PC-9 (cell line): Measurements from ENCODE around the gene TNXB. TPM values are rescaled to one million over a fixed set of nuclear protein-coding genes. Genes with fewer than 3 reads are reported as not detected.

Source experiments
- Bru-seq: library from RNA; stranded (reverse); fragments of 400-500 nt; gene quantifications from one replicate; lab custom pipeline; 2021; lab: Mats Ljungman, UMichigan
- BruChase-seq, 2 experiments: library from RNA; stranded (reverse); fragments of 400-500 nt; gene quantifications; one replicate each; lab custom pipeline; 2021; lab: Mats Ljungman, UMichigan
- BruUV-seq: library from RNA; stranded (reverse); fragments of 400-500 nt; replicated peaks from 2 replicates; lab custom pipeline; 2021; lab: Mats Ljungman, UMichigan
- CTCF ChIA-PET: fragments of 300-600 bp; sonication (Branson Sonifier 250); formaldehyde crosslinking; loops from one replicate; lab custom pipeline; 2022; ENCODE audit warnings: antibody characterized with exemption; lab: Charles Lee
- POLR2A ChIA-PET: fragments of 300-600 bp; sonication (Branson Sonifier 250); formaldehyde crosslinking; loops from one replicate; lab custom pipeline; 2022; ENCODE audit warnings: antibody characterized with exemption; ENCODE audit not compliant: unreplicated experiment; lab: Charles Lee
- DNase-seq, 2 experiments: peaks; one replicate each; pipeline versions ENCODE4 v3.0.0 to v3.0.0-alpha.2; 2015 to 2022; ENCODE audit warnings: mixed read lengths in 1 of 2
- H2AFZ ChIP-seq: fragments of 200-600 bp; sonication (generic); 2 replicates; pipeline ENCODE4 v1.8.1; 2017; ENCODE audit warnings: antibody characterized with exemption
- H3F3A ChIP-seq: fragments of 200-600 bp; sonication (generic); 2 replicates; pipeline ENCODE4 v1.8.1; 2017; ENCODE audit warnings: antibody characterized with exemption, mild to moderate bottlenecking, low read depth; ENCODE audit not compliant: insufficient read depth
- H3K27ac ChIP-seq: fragments of 200-600 bp; sonication (generic); 2 replicates; pipeline ENCODE4 v1.6.1; 2016; ENCODE audit warnings: mixed run types
- H3K27me3 ChIP-seq: fragments of 200-600 bp; sonication (generic); 2 replicates; pipeline ENCODE4 v1.6.1; 2016; ENCODE audit warnings: low read depth, mixed run types; ENCODE audit not compliant: insufficient read depth
- H3K36me3 ChIP-seq: fragments of 200-600 bp; sonication (generic); 2 replicates; pipeline ENCODE4 v1.6.1; 2016; ENCODE audit warnings: low read depth, mixed run types
- H3K4me1 ChIP-seq: fragments of 200-600 bp; sonication (generic); replicated peaks from 2 replicates; pipeline ENCODE4 v1.6.1; 2016; ENCODE audit warnings: mixed run types; ENCODE audit not compliant: insufficient read depth
- H3K4me2 ChIP-seq: fragments of 200-600 bp; sonication (generic); 2 replicates; pipeline ENCODE4 v1.6.1; 2017; ENCODE audit warnings: mixed run types
- H3K4me3 ChIP-seq: fragments of 200-600 bp; sonication (generic); 2 replicates; pipeline ENCODE4 v1.6.1; 2016; ENCODE audit warnings: mixed run types
- H3K79me2 ChIP-seq: fragments of 200-600 bp; sonication (generic); 2 replicates; pipeline ENCODE4 v1.6.1; 2017; ENCODE audit warnings: low read depth, mixed run types
- H3K9me2 ChIP-seq: fragments of 200-600 bp; sonication (generic); 2 replicates; pipeline ENCODE4 v1.8.1; 2017; ENCODE audit warnings: mild to moderate bottlenecking; ENCODE audit not compliant: insufficient read depth
- H3K9me3 ChIP-seq: fragments of 200-600 bp; sonication (generic); 2 replicates; pipeline ENCODE4 v1.8.1; 2016; ENCODE audit warnings: low read depth; ENCODE audit not compliant: insufficient read depth
- H4K20me1 ChIP-seq: fragments of 200-600 bp; sonication (generic); 2 replicates; pipeline ENCODE4 v1.8.1; 2017; ENCODE audit not compliant: insufficient read depth
- CTCF ChIP-seq: fragments of 200-600 bp; sonication (generic); conservative IDR thresholded peaks from 2 replicates; pipeline ENCODE4 v1.6.1; 2017; ENCODE audit warnings: mixed run types, antibody characterized with exemption, mild to moderate bottlenecking, moderate library complexity
- EZH2 ChIP-seq: fragments of 200-600 bp; sonication (generic); IDR thresholded peaks from 2 replicates; pipeline ENCODE4 v1.8.0; 2017; ENCODE audit warnings: antibody characterized with exemption, low read depth
- intact Hi-C: fragments of 100-400 bp; cut with micrococcal nuclease; formaldehyde crosslinking; loops from one replicate; pipeline ENCODE4 v1.10.0; 2022; ENCODE audit not compliant: unreplicated experiment
- long read RNA-seq: library from polyadenylated mRNA; stranded (forward); transcript quantifications from one replicate; pipeline ENCODE4 v2.0.0, GENCODE V29; 2022
- total RNA-seq: library from RNA; stranded (reverse); gene quantifications from 2 replicates; pipeline ENCODE4 v1.2.3, GENCODE V29; 2021

Gene TNXB
- total RNA-seq (15.1 and 22.1 TPM in 2 replicates), Bru-seq, nascent RNA (percentile 35 among the genes with signal in this experiment), BruChase-seq, experiment 1, labeled RNA remaining after a 2-hour chase (percentile 45 among the genes with signal in this experiment), BruChase-seq, experiment 2, labeled RNA remaining after a 6-hour chase (percentile 50 among the genes with signal in this experiment)
- long read RNA-seq, partial matches to known transcripts, result 4 of 5 reads
- long read RNA-seq, other reads (novel, unspliced or antisense), result 1 of 5 reads

- no peak for DNase-seq
- Histone ChIP-seq H3K27ac (no peak within 1 kb of the TSS), H4K20me1 (no peaks in the 10 kb centered on the region), H3K27me3 (no peaks in the 10 kb centered on the region), H3F3A (peaks cover 9% of the 10 kb centered on the region), H3K4me3 (no peak within 1 kb of the TSS), H3K36me3 (no peaks in the 10 kb centered on the region), H3K9me3 (no peaks in the 10 kb centered on the region), H3K4me1 (peaks cover 23% of the 10 kb centered on the region; the same call in 1 of the 2 replicates), H3K79me2 (no peaks in the 10 kb centered on the region), H2AFZ (no peak within 1 kb of the TSS), H3K9me2 (no peaks in the 10 kb centered on the region), H3K4me2 (peak within 1 kb of the TSS; percentile 41; the same call in 1 of the 2 replicates)
- intact Hi-C loops, result no loop called here
- ChIA-PET POLR2A (interaction anchor here (0.6 kb wide), 1 partner anchor 310 kb away, joined by 3 read pairs; no protein-coding TSS in a partner anchor), CTCF (no interaction called here)
- BruUV-seq, result no TSS peak
- no peak for TF ChIP-seq CTCF
- no peak for TF ChIP-seq EZH2
Observed at GRCh38 chr6:32109114-32109764, at the start of gene TNXB. TNXB (minus strand) TSS chr6:32109338; CDS start chr6:32098198, 11,140 bp downstream.

- no peaks in the 10 kb centered on the region for H3K9me3 ChIP-seq
- BruUV-seq, result no TSS peak
- CTCF ChIA-PET, result no interaction called here
Observed at GRCh38 chr6:32158052-32158451, 48.9 kb upstream of the TNXB start.

More at GRCh38 chr6:32158052-32158451, 48.9 kb upstream of the TNXB start:
- DNase-seq, result no peak
- TF ChIP-seq CTCF, result no peak
- no peak for TF ChIP-seq EZH2
- intact Hi-C loops, result no loop called here
- Histone ChIP-seq H3K4me2 (no peak overlapping the region), H3F3A (peaks cover 12% of the 10 kb centered on the region; the same call in 1 of the 2 replicates), H2AFZ (no peak overlapping the region), H3K36me3 (peaks cover 23% of the 10 kb centered on the region), H3K4me3 (no peak overlapping the region), H3K27me3 (no peaks in the 10 kb centered on the region), H4K20me1 (0 out of 2 replicates have a peak, but pooled peaks cover 2% of the 10 kb centered on the region), H3K4me1 (peaks cover 10% of the 10 kb centered on the region), H3K9me2 (no peaks in the 10 kb centered on the region), H3K79me2 (peaks cover 25% of the 10 kb centered on the region), H3K27ac (no peak overlapping the region)
- POLR2A ChIA-PET, result interaction anchor here (0.7 kb wide), 1 partner anchor 103 kb away, joined by 6 read pairs; no protein-coding TSS in a partner anchor
